Esophagus mucosa (tissue), 1 donor: ENCODE data around the gene NEK7. TPM values are rescaled to one million over a fixed set of nuclear protein-coding genes. Genes with fewer than 3 reads are reported as not detected.
"Not testable (repeated sequence)": the region's sequence is repeated elsewhere in the genome, so short reads cannot be mapped to it uniquely, and the experiment has no call there.

Experiments
- ATAC-seq: fragments of 200-7000 bp; cut with Tn5 transposase; one replicate; pipeline ENCODE4 v1.9.1; 2020
- total RNA-seq: library from RNA; stranded (reverse); gene quantifications from one replicate; pipeline ENCODE4 v1.2.4, GENCODE V29; 2023
- donor health status: DM: yes; HTN: yes; CAD: no.

The NEK7 gene
- total RNA-seq, 1 donor from 2014 or later, result 29.9 TPM

DNA sequence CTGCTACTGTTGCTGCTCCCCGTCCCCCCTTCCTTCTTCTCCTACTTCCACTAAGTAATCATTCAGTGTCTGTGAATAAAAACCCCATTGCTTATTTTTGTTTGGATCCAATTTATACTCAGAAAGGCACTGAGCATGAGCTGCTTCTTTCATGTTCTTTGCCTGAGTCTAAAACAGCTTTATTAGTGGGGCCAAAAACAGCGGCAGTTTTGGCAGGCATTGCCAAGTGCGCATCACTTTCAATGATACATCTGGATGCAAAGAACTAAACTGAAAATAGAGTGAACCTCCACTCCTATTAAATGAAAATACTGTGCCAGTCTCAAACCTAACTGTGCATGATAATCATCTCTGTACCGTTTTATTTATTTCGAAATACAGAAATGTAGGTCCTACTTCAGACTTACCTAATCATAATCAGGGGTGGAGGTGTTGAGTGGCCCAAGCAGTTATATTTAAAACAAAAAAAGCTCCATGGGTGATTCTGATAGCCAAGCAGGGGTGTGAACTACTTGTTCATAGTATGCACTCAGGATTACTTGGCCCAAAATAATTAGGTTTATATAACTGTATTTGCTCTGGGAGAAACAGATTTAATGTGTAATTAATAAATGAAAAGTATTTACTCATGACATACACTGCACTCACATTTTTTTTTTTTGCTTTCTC, 48.4 kb downstream of the NEK7 start:
- ATAC-seq, result no peak

DNA sequence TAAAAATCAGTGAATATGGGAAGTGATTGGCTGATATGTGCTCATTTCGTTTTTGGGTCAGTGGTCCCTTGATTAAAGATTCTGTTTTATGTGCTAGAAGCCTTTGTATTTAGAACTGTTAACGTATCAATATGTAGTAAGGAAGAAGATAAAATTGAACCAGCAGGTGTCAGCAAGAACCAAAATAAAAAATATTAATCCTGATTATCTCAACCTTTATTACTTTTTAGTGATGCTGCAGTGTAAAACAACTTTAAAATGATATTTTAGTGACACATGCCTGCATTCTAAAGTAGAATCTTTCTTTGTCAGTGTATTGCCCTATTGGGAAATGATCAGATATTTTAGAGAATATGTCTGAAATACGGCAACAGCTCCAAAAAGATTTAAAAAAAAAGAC, 49.5 kb downstream of the NEK7 start:
- no peak for ATAC-seq

DNA sequence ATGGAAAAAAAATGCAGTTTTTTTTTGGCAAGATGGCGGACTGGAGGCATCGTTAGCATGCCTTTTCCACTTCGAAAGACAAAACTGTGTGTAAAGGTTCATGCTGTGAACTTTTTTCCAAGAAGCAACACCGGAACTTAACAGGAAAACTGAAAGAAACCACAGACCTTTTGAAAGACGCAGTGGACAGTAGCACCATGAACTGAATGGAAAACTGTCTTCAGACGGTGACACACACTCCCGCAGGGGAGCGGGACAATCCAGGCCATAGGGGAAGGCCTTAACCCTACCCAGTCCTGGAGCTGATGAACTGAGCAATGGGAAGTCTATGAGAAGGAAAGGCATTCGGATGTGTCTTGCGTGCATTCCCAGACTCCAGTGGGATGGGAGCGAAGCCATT, 54.9 kb downstream of the NEK7 start:
- no peak for ATAC-seq

DNA sequence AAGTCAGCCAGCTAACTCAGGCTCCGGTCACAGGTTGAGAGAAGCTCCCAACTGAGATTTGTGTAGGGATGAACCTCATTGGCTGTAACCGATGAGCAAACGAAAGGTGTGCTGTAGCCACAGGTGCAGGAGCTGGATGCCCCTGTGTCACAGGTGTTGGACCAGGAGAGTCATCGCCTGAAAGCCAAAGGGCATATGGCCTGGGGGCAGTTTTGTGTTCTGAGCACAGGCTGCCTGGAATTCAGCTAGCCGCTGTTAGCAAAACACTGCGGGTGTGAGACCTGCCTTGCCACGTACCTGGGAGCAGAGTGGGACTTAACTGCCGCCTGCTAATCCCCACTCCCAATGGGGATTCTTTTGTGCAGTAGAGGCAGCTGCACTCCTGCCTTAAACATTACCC, 55.3 kb downstream of the NEK7 start:
- ATAC-seq, result no peak

DNA sequence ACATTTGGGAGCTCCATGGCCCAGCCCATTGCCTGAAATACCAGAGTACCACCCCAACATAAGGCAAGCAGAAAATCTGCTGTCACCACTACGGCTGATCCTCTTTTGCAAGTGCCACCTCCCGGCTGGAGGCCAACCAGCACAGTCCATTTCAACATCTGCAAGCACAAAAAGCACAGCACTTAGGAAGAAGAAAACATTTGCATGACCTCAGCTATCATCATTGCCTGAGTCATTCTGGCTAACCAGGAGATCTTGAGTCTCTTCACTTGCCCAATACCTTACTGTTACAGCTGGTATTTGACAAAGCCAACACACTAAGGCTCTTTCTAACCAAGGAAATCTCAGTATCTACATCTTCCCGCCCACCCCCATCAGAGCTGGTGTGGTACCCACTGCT, 55.9 kb downstream of the NEK7 start:
- ATAC-seq, result peak; percentile 94

DNA sequence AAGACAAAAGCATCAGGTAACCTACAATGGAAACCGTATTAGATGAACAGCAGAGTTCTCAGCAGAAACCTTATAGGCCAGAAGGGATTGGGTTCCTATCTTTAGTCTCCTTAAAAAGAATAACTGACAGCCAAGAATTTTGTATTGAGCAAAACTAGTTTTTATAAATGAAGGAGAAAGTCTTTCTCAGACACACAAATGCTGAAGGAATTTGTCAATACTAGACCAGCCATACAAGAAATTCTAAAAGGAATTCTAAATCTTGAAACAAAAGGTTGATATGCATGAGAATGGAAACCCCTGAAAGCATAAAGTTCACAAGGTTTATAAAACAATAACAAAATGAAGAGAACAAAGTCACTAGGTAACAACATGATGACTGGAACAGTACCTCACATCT, 58.1 kb downstream of the NEK7 start:
- no peak for ATAC-seq

DNA sequence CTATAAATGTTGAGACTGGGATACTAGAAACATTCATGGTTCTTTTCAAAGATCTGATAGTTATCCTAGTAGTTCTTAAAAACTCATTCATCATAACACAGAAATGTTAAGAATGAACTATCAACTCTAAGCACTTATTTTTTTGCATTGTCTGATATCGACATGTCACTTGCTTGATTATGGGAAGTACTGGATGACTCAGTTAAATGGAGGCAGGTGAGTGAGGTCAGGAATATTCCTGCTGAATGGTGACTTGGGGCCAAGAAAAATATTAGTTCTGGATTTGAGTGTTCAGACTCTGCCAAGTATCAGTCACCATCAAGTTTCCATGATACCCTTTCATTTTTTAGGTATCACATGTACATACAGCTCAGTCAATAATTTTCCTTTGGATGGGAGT, 63.6 kb downstream of the NEK7 start:
- ATAC-seq, result no peak

DNA sequence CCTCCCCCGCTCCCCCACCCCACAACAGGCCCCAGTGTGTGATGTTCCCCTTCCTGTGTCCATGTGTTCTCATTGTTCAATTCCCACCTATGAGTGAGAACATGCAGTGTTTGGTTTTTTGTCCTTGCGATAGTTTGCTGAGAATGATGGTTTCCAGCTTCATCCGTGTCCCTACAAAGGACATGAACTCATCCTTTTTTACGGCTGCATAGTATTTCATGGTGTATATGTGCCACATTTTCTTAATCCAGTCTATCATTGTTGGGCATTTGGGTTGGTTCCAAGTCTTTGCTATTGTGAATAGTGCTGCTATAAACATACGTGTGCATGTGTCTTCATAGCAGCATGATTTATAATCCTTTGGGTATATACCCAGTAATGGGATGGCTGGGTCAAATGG, 70.2 kb downstream of the NEK7 start:
- ATAC-seq, result not testable (repeated sequence)

DNA sequence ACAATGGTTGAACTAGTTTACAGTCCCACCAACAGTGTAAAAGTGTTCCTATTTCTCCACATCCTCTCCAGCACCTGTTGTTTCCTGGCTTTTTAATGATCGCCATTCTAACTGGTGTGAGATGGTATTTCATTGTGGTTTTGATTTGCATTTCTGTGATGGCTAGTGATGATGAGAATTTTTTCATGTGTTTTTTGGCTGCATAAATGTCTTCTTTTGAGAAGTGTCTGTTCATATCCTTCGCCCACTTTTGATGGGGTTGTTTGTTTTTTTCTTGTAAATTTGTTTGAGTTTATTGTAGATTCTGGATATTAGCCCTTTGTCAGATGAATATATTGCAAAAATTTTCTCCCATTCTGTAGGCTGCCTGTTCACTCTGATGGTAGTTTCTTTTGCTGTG, 70.7 kb downstream of the NEK7 start:
- ATAC-seq, result not testable (repeated sequence)

DNA sequence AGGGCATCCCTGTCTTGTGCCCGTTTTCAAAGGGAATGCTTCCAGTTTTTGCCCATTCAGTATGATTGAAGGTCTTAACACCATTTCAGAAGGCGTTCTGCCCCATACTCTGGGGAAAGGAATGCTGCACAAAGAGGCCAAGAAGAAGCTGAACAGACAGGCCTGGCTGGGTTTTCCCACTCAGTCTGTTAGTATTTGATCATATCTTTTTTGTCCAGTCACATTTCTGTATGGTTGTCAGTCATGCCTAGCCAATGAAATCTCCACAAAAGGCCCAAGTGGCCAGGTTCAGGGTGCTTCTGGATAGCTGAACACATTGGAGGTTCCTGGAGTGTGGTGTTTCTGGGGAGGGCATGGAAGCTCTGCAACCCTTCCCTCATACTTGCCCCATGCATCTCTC, 72.1 kb downstream of the NEK7 start:
- no peak for ATAC-seq

DNA sequence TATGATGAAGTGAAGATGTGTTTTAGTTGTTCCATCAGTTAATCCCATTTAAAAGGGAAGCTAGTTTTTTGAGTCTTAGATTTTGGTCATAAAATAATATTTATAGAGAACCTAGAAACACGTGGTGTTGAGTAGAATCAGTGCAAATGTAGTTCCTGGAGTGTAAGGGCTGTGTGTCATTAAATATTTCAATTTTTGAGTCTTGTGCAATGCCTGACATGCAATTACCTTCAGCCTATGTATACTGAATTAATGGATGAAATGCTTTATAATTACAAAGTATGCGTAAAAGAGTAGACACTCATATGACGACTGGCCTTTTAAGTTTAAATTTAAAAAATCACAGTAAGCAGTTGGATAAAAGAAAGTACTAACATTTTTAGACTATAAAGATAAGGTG, 75.0 kb downstream of the NEK7 start:
- ATAC-seq, result no peak

DNA sequence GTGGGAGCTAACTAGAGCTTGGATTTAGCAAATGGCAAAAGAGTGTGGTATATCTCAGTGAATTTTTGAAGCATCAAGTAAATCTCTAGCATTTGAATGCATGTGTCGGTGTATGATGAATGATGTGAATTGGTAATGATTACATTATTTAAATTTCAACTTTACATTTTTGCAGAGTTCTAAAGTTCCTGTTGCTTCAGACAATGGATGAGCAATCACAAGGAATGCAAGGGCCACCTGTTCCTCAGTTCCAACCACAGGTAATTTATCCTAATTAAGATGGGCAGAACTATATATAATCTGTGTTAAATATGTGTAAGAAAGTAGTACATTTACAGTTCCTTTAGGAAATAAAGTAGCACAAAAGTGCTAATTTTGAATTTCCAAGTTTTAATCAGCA, 75.6 kb downstream of the NEK7 start:
- peak; percentile 53 for ATAC-seq

DNA sequence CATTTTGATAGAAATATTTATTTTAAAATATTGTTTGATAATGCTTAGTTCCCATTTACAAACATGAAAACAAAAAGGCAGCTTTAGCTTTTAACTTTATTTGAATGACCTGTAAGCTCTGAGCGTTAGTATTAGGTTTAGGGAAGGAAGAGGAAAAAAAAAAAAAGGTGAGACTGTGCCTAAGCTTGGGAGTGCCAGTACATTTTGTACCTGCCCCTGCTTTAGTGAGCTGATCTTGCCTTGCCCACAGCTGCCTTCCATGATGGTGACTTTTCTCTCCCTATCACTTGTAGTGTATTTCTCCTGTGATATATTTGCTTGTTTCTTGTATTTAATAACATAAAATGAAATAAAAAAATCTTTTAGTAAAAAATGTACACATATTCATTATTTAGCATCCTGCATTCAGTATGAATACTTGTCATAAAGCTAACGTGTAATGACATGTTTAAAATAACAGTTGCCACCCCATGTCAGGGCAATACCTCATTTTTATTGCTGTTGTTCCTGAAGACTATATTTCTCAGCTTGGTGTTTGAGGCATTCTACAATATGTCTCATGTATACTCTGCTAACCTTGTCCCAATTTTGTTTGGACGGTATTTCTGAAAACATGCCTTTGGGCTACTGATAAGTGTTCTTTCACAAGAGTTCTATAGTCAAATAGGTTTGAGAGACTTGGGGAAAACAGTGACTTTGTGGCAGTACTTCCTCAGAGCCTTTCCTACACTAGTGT, 76.3 kb downstream of the NEK7 start:
- peak; percentile 76 for ATAC-seq

DNA sequence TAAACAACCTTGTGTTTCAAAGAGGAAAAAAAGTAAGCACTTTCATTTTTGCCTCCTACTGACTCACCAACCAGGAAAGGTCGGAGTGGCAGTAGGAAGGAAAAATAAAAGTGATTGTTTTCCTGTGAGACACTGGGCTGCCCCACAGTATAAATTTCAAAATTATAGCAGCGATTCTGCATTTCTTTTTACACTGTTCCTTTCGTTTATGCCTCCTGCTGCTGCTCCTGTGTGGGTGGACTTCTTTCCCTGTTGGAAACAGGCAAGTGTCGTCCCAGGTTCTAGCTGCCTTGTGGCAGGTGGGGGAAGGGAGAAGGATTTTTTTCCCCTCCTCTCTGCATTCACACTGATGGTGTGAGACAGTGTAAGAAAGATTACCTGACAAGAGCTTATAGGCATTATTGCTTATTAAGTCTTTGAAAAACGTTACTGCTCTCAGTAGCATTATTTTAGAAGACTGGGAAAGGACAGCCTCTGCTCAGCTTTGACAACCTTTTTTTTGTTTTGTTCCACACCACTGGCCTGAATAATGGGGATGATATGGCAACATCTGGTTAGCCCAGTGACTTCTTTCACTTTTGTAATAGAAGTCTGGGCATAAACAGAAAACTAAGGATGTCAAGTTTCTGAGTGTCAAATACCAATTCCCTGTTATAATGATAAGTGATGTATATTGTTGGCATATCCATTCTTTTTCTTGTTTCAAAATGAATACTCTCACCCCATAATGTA, 77.9 kb downstream of the NEK7 start:
- peak; percentile 50 for ATAC-seq

DNA sequence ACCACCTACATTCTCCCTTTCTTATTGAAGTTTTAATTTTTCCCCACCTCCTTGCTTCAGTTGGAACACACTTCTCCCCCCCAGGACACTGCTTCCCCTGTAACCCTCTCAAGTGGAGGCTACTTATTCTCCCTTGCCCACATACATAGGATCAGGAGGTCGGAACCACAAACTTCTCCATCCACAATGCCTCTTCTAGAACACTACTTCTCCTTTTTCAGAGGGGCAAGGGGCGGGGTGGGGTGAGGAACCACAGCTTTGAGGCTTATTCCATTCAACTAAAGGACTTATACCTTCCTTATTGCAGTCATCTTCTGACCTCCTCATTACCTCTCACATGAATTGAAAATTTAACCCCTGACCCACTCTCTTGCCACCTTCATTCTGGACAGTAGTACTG, 81.3 kb downstream of the NEK7 start:
- ATAC-seq, result no peak

DNA sequence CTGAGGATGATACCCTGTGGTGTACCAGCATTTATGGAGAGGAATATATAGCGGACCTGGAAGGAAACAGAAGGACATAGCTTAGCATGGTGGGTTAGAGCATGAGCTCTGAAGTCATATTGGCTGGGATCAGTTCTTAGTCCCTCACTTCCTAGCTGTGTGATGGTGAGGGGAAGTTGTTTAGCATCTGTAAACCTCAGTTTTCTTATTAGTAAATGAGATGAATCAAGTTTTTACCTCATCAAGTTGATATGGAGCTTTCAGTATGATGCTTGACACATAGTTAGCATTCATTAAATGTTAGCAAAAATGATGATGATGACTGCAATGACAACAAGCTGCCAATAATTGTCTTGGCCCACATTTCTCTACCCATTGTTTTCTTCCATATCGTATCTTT, 84.8 kb downstream of the NEK7 start:
- no peak for ATAC-seq

DNA sequence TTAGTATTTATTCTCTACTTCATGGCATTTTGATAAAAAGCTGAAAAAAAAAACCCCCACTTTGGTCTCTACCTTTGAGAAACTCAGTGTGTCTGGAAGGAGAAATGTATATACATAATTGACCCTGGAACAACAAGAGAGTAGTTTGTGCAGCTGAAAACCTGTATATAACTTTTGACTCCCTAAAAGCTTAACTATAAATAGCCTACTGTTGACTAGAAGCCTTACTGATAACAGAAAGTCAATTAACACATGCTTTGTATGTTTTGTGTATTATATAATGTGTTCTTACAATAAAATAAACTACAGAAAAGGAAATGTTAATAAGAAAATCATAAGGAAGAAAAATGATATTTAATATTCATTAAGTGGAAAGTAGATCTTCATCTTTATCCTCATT, 88.0 kb downstream of the NEK7 start:
- no peak for ATAC-seq

DNA sequence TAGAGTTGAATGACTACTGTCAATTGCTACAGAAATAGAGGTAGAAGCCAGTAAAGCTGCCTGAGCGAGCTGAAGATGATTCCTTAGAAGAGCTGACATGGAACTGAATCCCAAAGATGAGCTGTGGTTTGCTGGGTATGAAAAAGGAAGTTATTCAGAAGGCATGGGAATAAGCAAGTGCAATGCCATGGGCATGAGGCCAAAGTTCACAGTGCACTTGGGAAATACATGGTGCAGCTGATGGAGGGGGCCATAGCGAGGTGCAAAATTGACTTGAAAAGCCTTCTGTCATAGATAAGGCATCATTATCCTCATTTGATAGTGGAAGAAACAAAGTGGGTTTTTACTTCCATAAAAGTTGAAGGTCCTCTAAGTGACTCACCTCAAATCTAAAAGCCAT, 88.6 kb downstream of the NEK7 start:
- no peak for ATAC-seq

DNA sequence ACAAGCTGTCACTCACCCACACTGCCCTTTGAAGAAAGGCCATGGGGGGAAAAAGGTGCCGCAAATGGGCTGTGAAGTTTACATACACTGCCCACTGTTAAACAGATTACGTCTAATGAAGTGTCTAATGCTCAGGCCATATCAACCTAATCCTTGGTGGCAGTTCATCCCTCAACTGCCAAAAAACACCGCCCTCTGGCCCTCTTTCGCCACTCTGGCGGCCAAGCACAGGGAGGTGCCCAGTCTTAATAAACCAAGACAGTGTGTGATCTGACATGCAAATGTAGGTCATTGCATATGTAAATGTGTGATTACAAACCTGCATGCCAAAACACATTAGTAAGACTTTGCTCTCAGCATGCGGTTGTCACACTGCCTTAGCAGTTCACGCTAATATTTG, 89.5 kb downstream of the NEK7 start:
- ATAC-seq, result no peak

DNA sequence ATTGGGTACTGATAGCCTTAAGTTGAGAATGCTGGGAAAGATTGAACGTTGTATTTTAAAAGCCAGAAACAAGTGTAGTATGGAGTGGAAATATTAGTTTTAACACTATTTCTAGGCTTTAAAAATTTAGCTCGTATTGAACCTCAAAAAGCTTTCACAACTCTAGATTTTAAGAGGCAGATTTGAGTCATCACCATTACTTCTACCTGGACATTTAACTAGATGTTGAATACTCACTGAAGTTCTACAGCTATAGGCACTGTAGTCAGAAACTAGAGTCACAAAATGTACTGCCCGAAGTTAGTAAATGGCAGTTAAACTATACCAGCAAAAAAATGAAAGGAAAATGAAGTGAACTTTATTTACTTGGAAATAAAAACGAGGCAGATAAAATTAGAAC, 96.5 kb downstream of the NEK7 start:
- ATAC-seq, result no peak

DNA sequence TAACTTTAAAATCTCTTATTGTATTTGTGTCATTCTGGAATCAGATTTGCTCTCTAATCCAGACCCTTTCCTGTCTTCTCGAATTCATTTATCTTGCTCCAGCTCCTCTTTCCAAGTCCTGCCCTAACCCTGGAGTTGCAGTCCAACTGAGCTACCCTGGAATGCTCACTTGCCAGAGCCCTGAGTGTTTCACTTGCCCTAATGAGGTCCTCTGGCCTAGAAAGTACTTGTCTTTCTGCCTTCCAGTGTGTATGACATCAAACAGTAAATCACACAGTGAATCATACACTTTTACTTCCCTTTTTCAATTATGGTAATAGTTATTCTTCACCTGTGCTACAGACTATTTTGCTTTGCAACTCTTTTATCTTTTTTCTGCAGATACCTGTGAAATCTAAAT, 96.9 kb downstream of the NEK7 start:
- peak; percentile 90 for ATAC-seq

DNA sequence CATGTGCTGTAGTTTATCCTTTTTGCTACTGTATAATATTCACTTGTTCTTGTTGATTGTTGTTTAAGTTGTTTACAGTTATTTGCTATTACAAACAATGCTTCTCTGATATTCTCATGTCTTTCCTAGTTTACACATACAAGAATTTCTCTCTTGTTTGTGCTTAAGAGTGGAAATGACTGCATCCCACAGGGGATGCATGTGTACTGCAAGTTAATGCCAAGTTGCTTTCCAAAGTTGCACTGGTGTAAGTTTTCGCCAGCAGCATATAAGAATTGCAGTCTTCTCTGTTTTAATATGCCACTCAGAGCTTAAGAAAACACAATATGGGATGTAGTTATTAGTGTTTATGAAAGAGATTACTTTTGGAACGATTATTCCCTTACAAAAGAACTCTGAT, 97.7 kb downstream of the NEK7 start:
- no peak for ATAC-seq

DNA sequence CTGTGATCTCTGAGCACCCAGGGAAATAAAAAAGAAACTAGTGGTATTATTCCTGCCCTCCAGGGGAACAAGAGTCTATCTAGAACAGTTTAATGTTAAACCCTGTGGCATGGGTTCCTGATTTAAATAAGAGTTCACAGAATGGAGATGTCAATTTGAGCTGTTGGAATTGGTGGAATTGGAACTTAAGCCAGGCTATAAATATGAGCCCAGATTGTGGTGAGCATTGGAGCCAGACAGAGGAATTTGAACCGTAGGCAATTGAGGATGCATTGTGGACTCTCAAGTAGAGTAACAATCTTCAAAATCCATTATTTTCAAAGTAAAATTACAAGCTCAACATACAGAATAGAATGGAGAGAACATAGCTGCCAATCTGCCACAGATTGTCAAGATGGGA, 98.2 kb downstream of the NEK7 start:
- ATAC-seq, result no peak

DNA sequence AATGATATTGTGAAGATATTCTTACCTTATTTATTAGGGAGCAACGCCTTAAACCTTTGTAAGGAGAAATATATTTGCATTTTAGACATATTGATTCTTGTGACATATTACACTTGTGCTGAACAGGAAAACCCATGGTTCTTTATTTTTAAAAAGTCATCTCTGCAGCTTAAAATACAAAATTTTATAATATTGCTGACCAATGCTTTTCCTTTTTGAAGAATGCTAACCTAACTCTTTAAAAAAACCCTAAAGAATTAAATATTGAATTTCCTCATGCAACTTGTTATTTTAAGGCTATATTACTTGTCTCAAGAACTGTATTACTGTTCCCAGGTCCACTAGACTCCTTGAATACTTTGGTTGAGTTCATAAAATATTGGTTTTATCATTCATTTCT, 99.0 kb downstream of the NEK7 start:
- no peak for ATAC-seq
